ENCODE measurements around the gene MUC7. TPM values are rescaled to one million over a fixed set of nuclear protein-coding genes. Genes with fewer than 3 reads are reported as not detected.

The MUC7 gene
- total and polyA plus RNA-seq, 2 donors (not counting 1 experiment from before 2014, with no cell fraction given) = not detected

DNA sequence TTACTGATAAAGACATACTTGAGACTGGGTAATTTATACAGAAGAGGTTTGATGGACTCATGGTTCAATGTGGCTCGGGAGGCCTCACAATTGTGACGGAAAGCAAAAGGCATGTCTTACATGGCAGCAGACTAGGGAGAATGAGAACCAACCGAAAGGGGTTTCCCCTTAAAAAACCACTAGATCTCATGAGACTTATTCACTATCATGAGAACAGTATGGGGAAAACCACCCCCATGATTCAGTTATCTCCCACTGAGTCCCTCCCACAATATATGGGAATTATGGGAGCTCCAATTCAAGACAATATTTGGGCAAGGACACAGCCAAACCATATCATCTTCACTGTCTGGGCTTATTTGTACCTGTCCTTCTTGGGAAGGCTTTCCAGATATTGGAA lies 22.8 kb upstream of the MUC7 start:
- H3K4me1 Mint-ChIP-seq = no peaks in the 10 kb centered on the region
- Histone ChIP-seq H3K36me3 (replicated peaks in 1 of 2; ENCODE audit: control extremely low read depth in 1 of 2, control insufficient read depth in 1 of 2, extremely low read depth in 1 of 2, insufficient read depth in 2 of 2, low read length in 1 of 2) (no peaks in the 10 kb centered on the region), H3K27me3 (replicated peaks in 1 of 4; ENCODE audit: control extremely low read depth in 1 of 4, control insufficient read depth in 3 of 4, insufficient read depth in 4 of 4, low read length in 3 of 4) (no peaks in the 10 kb centered on the region), H3K4me1 (ENCODE audit: control insufficient read depth in 2 of 2, insufficient read depth in 2 of 2, low read length in 2 of 2) (no peaks in the 10 kb centered on the region), H3K4me3 (ENCODE audit: control extremely low read depth in 1 of 5, extremely low read depth in 1 of 5, insufficient read depth in 1 of 5, low read depth in 2 of 5, low read length in 4 of 5) (no peak overlapping the region), H3K27ac (ENCODE audit: low read length in 2 of 2) (no peak overlapping the region), H3K9ac (ENCODE audit: low read length) (no peak overlapping the region), H2AFZ (ENCODE audit: insufficient read depth, low read depth, low read length, poor library complexity, severe bottlenecking) (no peak overlapping the region), H4K20me1 (ENCODE audit: control insufficient read depth, insufficient read depth, low read length, poor library complexity, severe bottlenecking) (no peaks in the 10 kb centered on the region), H3K79me2 (ENCODE audit: control insufficient read depth, insufficient read depth, low read length) (no peaks in the 10 kb centered on the region), H3K4me2 (replicated peaks; ENCODE audit: low read depth, low read length, poor library complexity, severe bottlenecking) (no peak overlapping the region), H3K9me3 (ENCODE audit: control extremely low read depth in 1 of 3, control insufficient read depth in 2 of 3, insufficient read depth in 1 of 3, low read length in 2 of 3) (peaks cover 0 to 7% (median 0%) of the 10 kb centered on the region in 3 donors)
- DNase-seq = no peak
- 40% methylated on average over 1 of the region's 3 CpGs for WGBS (ENCODE audit: insufficient coverage)
- no peak for TF ChIP-seq EZH2 (IDR thresholded peaks at IDR 0.05; ENCODE audit: borderline replicate concordance, insufficient read depth, low read depth, low read length, poor library complexity, severe bottlenecking)
- TF ChIP-seq, protein P1, sequence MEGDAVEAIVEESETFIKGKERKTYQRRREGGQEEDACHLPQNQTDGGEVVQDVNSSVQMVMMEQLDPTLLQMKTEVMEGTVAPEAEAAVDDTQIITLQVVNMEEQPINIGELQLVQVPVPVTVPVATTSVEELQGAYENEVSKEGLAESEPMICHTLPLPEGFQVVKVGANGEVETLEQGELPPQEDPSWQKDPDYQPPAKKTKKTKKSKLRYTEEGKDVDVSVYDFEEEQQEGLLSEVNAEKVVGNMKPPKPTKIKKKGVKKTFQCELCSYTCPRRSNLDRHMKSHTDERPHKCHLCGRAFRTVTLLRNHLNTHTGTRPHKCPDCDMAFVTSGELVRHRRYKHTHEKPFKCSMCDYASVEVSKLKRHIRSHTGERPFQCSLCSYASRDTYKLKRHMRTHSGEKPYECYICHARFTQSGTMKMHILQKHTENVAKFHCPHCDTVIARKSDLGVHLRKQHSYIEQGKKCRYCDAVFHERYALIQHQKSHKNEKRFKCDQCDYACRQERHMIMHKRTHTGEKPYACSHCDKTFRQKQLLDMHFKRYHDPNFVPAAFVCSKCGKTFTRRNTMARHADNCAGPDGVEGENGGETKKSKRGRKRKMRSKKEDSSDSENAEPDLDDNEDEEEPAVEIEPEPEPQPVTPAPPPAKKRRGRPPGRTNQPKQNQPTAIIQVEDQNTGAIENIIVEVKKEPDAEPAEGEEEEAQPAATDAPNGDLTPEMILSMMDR (IDR thresholded peaks at IDR 0.05) = no peak
- H3K4me3 Mint-ChIP-seq = no peak overlapping the region
- no peak for ATAC-seq (ENCODE audit: low read depth)
- CTCF ChIA-PET = no interaction called here
- no peaks in the 10 kb centered on the region for H3K9me3 Mint-ChIP-seq (ENCODE audit: insufficient read depth)
- intact Hi-C loops (cut with micrococcal nuclease) = no loop called here
- H3K27ac Mint-ChIP-seq = no peak overlapping the region
- no peaks in the 10 kb centered on the region for H3K27me3 Mint-ChIP-seq
- POLR2A ChIA-PET = no interaction called here

DNA sequence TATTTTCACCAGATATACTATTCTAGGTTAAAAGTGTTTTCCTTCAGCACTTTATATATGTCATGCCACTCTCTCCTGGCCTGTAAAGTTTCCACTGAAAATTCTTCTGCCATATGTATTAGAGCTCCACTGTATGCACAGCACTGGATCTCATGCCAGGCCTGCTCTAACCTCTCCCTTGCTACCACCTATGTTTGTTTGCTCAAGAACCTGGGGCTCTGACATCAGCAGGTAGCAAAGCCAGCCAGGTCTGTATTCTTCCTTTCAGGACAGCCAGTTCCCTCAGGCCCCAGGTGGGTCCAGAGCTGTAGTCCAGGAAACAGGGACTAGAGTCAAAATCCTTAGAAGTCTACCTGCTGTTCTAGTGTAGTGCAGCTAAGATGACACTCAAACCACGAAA lies 19.1 kb upstream of the MUC7 start:
- no peaks in the 10 kb centered on the region for H3K27me3 ChIP-seq (replicated peaks in 1 of 4; ENCODE audit: control extremely low read depth in 1 of 4, control insufficient read depth in 3 of 4, insufficient read depth in 4 of 4, low read length in 3 of 4)
- DNase-seq (no peak), ATAC-seq (ENCODE audit: low read depth) (no peak)
- intact Hi-C loops (cut with micrococcal nuclease) = no loop called here
- H3K79me2 ChIP-seq (ENCODE audit: control insufficient read depth, insufficient read depth, low read length) = no peaks in the 10 kb centered on the region
- no peak overlapping the region for H2AFZ ChIP-seq (ENCODE audit: insufficient read depth, low read depth, low read length, poor library complexity, severe bottlenecking)
- POLR2A ChIA-PET = no interaction called here
- Mint-ChIP-seq H3K27ac (no peak overlapping the region), H3K4me3 (no peak overlapping the region), H3K9me3 (ENCODE audit: insufficient read depth) (no peaks in the 10 kb centered on the region), H3K27me3 (no peaks in the 10 kb centered on the region), H3K4me1 (no peaks in the 10 kb centered on the region)
- TF ChIP-seq EZH2 (IDR thresholded peaks at IDR 0.05; ENCODE audit: borderline replicate concordance, insufficient read depth, low read depth, low read length, poor library complexity, severe bottlenecking) = no peak
- TF ChIP-seq, protein P1 (IDR thresholded peaks at IDR 0.05) = no peak
- H3K4me1 ChIP-seq (ENCODE audit: control insufficient read depth in 2 of 2, insufficient read depth in 2 of 2, low read length in 2 of 2) = no peaks in the 10 kb centered on the region
- no peak overlapping the region for H3K4me3 ChIP-seq (ENCODE audit: control extremely low read depth in 1 of 5, extremely low read depth in 1 of 5, insufficient read depth in 1 of 5, low read depth in 2 of 5, low read length in 4 of 5)
- H4K20me1 ChIP-seq (ENCODE audit: control insufficient read depth, insufficient read depth, low read length, poor library complexity, severe bottlenecking) = no peaks in the 10 kb centered on the region
- H3K9me3 ChIP-seq (ENCODE audit: control extremely low read depth in 1 of 3, control insufficient read depth in 2 of 3, insufficient read depth in 1 of 3, low read length in 2 of 3) = peaks cover 0 to 7% (median 0%) of the 10 kb centered on the region in 3 donors
- no peaks in the 10 kb centered on the region for H3K36me3 ChIP-seq (replicated peaks in 1 of 2; ENCODE audit: control extremely low read depth in 1 of 2, control insufficient read depth in 1 of 2, extremely low read depth in 1 of 2, insufficient read depth in 2 of 2, low read length in 1 of 2)
- CTCF ChIA-PET = no interaction called here
- no peak overlapping the region for H3K27ac ChIP-seq (ENCODE audit: low read length in 2 of 2)
- H3K9ac ChIP-seq (ENCODE audit: low read length) = no peak overlapping the region
- no peak overlapping the region for H3K4me2 ChIP-seq (replicated peaks; ENCODE audit: low read depth, low read length, poor library complexity, severe bottlenecking)
- WGBS (ENCODE audit: insufficient coverage) = 0% methylated on average over 1 of the region's 1 CpG
